ENCODE results near the gene C16orf90. TPM values are rescaled to one million over a fixed set of nuclear protein-coding genes. Genes with fewer than 3 reads are reported as not detected.

Gene C16orf90
- total RNA-seq, 2 donors from 2014 or later, result not detected

DNA sequence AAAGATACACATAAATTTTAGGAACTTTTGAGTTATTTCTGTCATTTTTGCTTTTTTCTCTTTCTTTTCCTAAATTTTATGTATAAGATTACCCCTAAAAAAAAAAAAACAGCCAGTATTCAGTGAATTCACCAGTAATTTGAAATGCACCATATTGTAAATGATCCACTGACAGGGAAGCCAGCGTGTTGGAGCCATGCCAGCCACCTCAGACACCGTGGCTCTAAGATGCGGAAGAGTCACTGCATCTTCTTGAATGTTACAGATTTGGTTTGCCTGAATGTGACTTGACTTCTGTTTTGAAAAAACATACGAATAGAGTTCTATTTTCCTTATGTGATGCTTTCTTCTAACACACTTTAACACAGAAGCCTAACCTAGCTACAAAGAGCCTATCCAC lies 42.9 kb upstream of the C16orf90 start:
- Histone ChIP-seq H3K27me3 (ENCODE audit: control insufficient read depth, insufficient read depth, low read length, poor library complexity, severe bottlenecking) (no peaks in the 10 kb centered on the region), H3K4me1 (ENCODE audit: control insufficient read depth, insufficient read depth, low read length) (no peaks in the 10 kb centered on the region), H3K9ac (ENCODE audit: extremely low read depth, low read length, poor library complexity, severe bottlenecking) (no peak overlapping the region), H3K9me3 (ENCODE audit: control insufficient read depth, low read length) (no peaks in the 10 kb centered on the region), H3K36me3 (ENCODE audit: control insufficient read depth, insufficient read depth, low read length) (peaks cover 28% of the 10 kb centered on the region), H3K27ac (ENCODE audit: low read depth, low read length) (no peak overlapping the region), H3K4me3 (ENCODE audit: low read length) (no peak overlapping the region)
- H3K27ac Mint-ChIP-seq, result no peak overlapping the region
- no peaks in the 10 kb centered on the region for H3K9me3 Mint-ChIP-seq
- no peaks in the 10 kb centered on the region for H3K4me1 Mint-ChIP-seq
- H3K36me3 Mint-ChIP-seq (ENCODE audit: low read depth), result peaks cover 46% of the 10 kb centered on the region
- no peak overlapping the region for H3K4me3 Mint-ChIP-seq
- TF ChIP-seq, protein P1, sequence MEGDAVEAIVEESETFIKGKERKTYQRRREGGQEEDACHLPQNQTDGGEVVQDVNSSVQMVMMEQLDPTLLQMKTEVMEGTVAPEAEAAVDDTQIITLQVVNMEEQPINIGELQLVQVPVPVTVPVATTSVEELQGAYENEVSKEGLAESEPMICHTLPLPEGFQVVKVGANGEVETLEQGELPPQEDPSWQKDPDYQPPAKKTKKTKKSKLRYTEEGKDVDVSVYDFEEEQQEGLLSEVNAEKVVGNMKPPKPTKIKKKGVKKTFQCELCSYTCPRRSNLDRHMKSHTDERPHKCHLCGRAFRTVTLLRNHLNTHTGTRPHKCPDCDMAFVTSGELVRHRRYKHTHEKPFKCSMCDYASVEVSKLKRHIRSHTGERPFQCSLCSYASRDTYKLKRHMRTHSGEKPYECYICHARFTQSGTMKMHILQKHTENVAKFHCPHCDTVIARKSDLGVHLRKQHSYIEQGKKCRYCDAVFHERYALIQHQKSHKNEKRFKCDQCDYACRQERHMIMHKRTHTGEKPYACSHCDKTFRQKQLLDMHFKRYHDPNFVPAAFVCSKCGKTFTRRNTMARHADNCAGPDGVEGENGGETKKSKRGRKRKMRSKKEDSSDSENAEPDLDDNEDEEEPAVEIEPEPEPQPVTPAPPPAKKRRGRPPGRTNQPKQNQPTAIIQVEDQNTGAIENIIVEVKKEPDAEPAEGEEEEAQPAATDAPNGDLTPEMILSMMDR (conservative IDR thresholded peaks at IDR 0.05), result no peak
- 87 to 91% methylated on average over 4 of the region's 4 CpGs for WGBS, 2 experiments (ENCODE audit: insufficient coverage in 1 of 2, insufficient read length in 1 of 2)
- no peaks in the 10 kb centered on the region for H3K27me3 Mint-ChIP-seq (ENCODE audit: insufficient read depth)
- DNase-seq, result no peak

DNA sequence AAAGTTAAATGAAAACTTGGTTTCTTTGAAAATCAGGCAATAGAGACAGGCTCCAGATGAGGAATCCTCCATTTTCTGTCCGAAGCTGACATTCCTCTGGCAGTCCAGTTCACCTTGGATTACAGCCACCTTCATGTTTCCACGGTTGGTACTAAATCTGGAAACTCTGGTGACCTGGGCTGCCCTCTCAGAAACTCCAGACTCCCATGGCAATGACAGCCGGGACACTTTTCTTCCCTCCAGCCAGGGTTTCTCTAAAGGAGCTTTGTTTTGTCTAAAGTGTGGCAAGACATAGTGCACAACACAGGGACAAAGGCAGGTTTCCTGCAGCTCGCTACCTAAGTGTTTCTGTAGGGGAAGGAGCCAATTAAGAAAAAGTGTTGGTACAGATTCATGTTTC lies 41.6 kb upstream of the C16orf90 start:
- DNase-seq, result no peak
- Mint-ChIP-seq H3K4me3 (no peak overlapping the region), H3K9me3 (no peaks in the 10 kb centered on the region), H3K27me3 (ENCODE audit: insufficient read depth) (no peaks in the 10 kb centered on the region), H3K27ac (no peak overlapping the region), H3K36me3 (ENCODE audit: low read depth) (peaks cover 54% of the 10 kb centered on the region), H3K4me1 (no peaks in the 10 kb centered on the region)
- no peak overlapping the region for H3K4me3 ChIP-seq (ENCODE audit: low read length)
- TF ChIP-seq, protein P1 (conservative IDR thresholded peaks at IDR 0.05), result no peak
- no peaks in the 10 kb centered on the region for H3K4me1 ChIP-seq (ENCODE audit: control insufficient read depth, insufficient read depth, low read length)
- H3K27me3 ChIP-seq (ENCODE audit: control insufficient read depth, insufficient read depth, low read length, poor library complexity, severe bottlenecking), result no peaks in the 10 kb centered on the region
- H3K27ac ChIP-seq (ENCODE audit: low read depth, low read length), result no peak overlapping the region
- H3K36me3 ChIP-seq (ENCODE audit: control insufficient read depth, insufficient read depth, low read length), result peaks cover 40% of the 10 kb centered on the region
- H3K9ac ChIP-seq (ENCODE audit: extremely low read depth, low read length, poor library complexity, severe bottlenecking), result no peak overlapping the region
- 90 to 96% methylated on average over 3 to 4 of the region's 4 CpGs for WGBS, 2 experiments (ENCODE audit: insufficient coverage in 1 of 2, insufficient read length in 1 of 2)
- no peaks in the 10 kb centered on the region for H3K9me3 ChIP-seq (ENCODE audit: control insufficient read depth, low read length)

DNA sequence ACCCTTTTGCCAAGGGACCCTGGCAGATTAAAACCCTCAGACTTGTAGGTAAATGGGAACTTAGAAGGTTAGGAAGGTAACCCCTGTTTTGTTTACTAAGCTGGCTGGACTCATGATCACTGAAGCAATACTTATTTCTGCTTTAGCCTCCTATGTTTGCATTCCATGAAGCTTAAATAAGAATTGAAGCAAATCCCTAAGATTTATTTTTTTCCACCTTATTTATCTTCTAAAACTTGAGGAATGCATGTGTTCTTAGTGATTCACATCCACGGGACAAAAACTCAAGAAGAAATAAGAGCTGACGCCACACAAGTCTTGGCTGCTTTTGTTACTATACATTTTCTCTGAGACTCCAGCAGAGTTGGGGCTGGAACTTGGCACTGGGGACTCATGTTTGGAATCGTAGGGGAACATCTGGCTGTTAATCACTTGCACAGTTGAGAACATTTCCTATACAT lies 41.0 kb upstream of the C16orf90 start:
- TF ChIP-seq, protein P1 (conservative IDR thresholded peaks at IDR 0.05), result no peak
- H3K9me3 ChIP-seq (ENCODE audit: control insufficient read depth, low read length), result no peaks in the 10 kb centered on the region
- H3K9me3 Mint-ChIP-seq, result no peaks in the 10 kb centered on the region
- H3K4me1 Mint-ChIP-seq, result no peaks in the 10 kb centered on the region
- peaks cover 46% of the 10 kb centered on the region for H3K36me3 ChIP-seq (ENCODE audit: control insufficient read depth, insufficient read depth, low read length)
- H3K27me3 ChIP-seq (ENCODE audit: control insufficient read depth, insufficient read depth, low read length, poor library complexity, severe bottlenecking), result no peaks in the 10 kb centered on the region
- no peak overlapping the region for H3K9ac ChIP-seq (ENCODE audit: extremely low read depth, low read length, poor library complexity, severe bottlenecking)
- H3K4me3 ChIP-seq (ENCODE audit: low read length), result no peak overlapping the region
- no peak overlapping the region for H3K27ac ChIP-seq (ENCODE audit: low read depth, low read length)
- WGBS, 2 experiments (ENCODE audit: insufficient coverage in 1 of 2, insufficient read length in 1 of 2), result 91 to 97% methylated on average over 3 of the region's 3 CpGs
- no peak overlapping the region for H3K27ac Mint-ChIP-seq
- H3K36me3 Mint-ChIP-seq (ENCODE audit: low read depth), result peaks cover 58% of the 10 kb centered on the region
- no peak for DNase-seq
- no peak overlapping the region for H3K4me3 Mint-ChIP-seq
- no peaks in the 10 kb centered on the region for H3K27me3 Mint-ChIP-seq (ENCODE audit: insufficient read depth)
- no peaks in the 10 kb centered on the region for H3K4me1 ChIP-seq (ENCODE audit: control insufficient read depth, insufficient read depth, low read length)
